NB4 (cell line): ENCODE data around the gene FOXP3.

Experiments used
- DNase-seq: peaks from one replicate; pipeline ENCODE4 v3.0.0; 2010; ENCODE audit warnings: low read depth
- H3K4me3 ChIP-seq: one replicate; pipeline ENCODE4 v1.5.1; 2011; ENCODE audit warnings: mild to moderate bottlenecking, low read depth, low read length, moderate library complexity
- CTCF ChIP-seq: IDR thresholded peaks from one replicate; pipeline ENCODE4 v1.5.1; 2012; ENCODE audit warnings: low read depth, low read length
- MAX ChIP-seq: IDR thresholded peaks from 2 replicates; pipeline ENCODE4 v1.6.1; 2011; ENCODE audit warnings: low read depth, low read length
- MYC ChIP-seq: IDR thresholded peaks from 2 replicates; pipeline ENCODE4 v1.6.1; 2011; ENCODE audit warnings: low read depth, low read length
- POLR2A ChIP-seq: IDR thresholded peaks from 2 replicates; pipeline ENCODE4 v1.6.1; 2011; ENCODE audit warnings: mild to moderate bottlenecking; ENCODE audit not compliant: insufficient read length; ENCODE audit errors: extremely low read depth

The FOXP3 gene

GRCh38 chrX:49286581-49286980, 22.1 kb upstream of the FOXP3 start:
- H3K4me3 ChIP-seq, result no peak overlapping the region
- no peak for TF ChIP-seq MAX
- TF ChIP-seq POLR2A, result no peak
- TF ChIP-seq CTCF, result no peak
- TF ChIP-seq MYC, result no peak
- no peak for DNase-seq

- no peak for DNase-seq
- H3K4me3 ChIP-seq, result no peak overlapping the region
- no peak for TF ChIP-seq CTCF
- no peak for TF ChIP-seq MYC
- TF ChIP-seq MAX, result no peak
- no peak for TF ChIP-seq POLR2A
Measured at GRCh38 chrX:49286136-49286535, 21.6 kb upstream of the FOXP3 start.

GRCh38 chrX:49284212-49284611, 19.7 kb upstream of the FOXP3 start:
- DNase-seq, result no peak
- TF ChIP-seq MAX (no peak), MYC (no peak), CTCF (no peak), POLR2A (no peak)

GRCh38 chrX:49282647-49283011, 18.1 kb upstream of the FOXP3 start:
- TF ChIP-seq POLR2A (no peak), CTCF (no peak)
- peak; percentile 20 for DNase-seq
- no peak overlapping the region for H3K4me3 ChIP-seq

More at GRCh38 chrX:49284212-49284611, 19.7 kb upstream of the FOXP3 start:
- H3K4me3 ChIP-seq, result no peak overlapping the region

GRCh38 chrX:49278081-49278480, 13.6 kb upstream of the FOXP3 start:
- TF ChIP-seq MYC (no peak), POLR2A (no peak), CTCF (no peak), MAX (no peak)
- DNase-seq, result no peak
- H3K4me3 ChIP-seq, result no peak overlapping the region

- H3K4me3 ChIP-seq, result no peak overlapping the region
- no peak for DNase-seq
- TF ChIP-seq CTCF, result no peak
- no peak for TF ChIP-seq MAX
- TF ChIP-seq POLR2A, result no peak
- TF ChIP-seq MYC, result no peak
Measured at GRCh38 chrX:49277535-49277830, 13.0 kb upstream of the FOXP3 start.
